Measurements from ENCODE around the gene ELAPOR1. TPM values are rescaled to one million over a fixed set of nuclear protein-coding genes. Genes with fewer than 3 reads are reported as not detected.

ELAPOR1 gene
- total and polyA plus RNA-seq, 9 of the 15 experiments (the other 6 are each of a cell fraction or from before 2014, with no cell fraction given) = 0.07 to 1.2 (median 0.18) TPM

- TF ChIP-seq ATF1 (CRISPR knock-in tag; IDR thresholded peaks at IDR 0.05) (no peak), ATF1 (tag; IDR thresholded peaks at IDR 0.05) (peak; percentile 48), RCOR1 (IDR thresholded peaks at IDR 0.05; ENCODE audit: borderline replicate concordance in 1 of 2, low read depth in 2 of 2, low read length in 2 of 2) (peak; percentile 80 to 86; a peak in 3 of 4 replicates), E4F1 (CRISPR knock-in tag; IDR thresholded peaks at IDR 0.05; ENCODE audit: borderline replicate concordance) (no peak), TSHZ1 (CRISPR knock-in tag; IDR thresholded peaks at IDR 0.05) (no peak), JUND (IDR thresholded peaks at IDR 0.05; ENCODE audit: borderline replicate concordance, low read depth, low read length) (0 out of 2 replicates have a peak, but pooled peaks have one; percentile 46), JUND (tag; IDR thresholded peaks at IDR 0.05; ENCODE audit: borderline replicate concordance, low read depth, low read length) (no peak; the same call in 2 of the 3 replicates), ZNF696 (CRISPR knock-in tag; conservative IDR thresholded peaks at IDR 0.05) (no peak), NONO (IDR thresholded peaks at IDR 0.05; ENCODE audit: low read depth in 2 of 2, low read length in 1 of 2) (no peak), ZFX (CRISPR knock-in tag; IDR thresholded peaks at IDR 0.05) (no peak), MED1 (CRISPR knock-in tag; IDR thresholded peaks at IDR 0.05; ENCODE audit: borderline replicate concordance) (no peak), SOX6 (IDR thresholded peaks at IDR 0.05) (peak; percentile 84), FOSL1 (tag; conservative IDR thresholded peaks at IDR 0.05) (no peak), GTF2B (IDR thresholded peaks at IDR 0.05; ENCODE audit: extremely low read depth, insufficient read length) (no peak), ESRRB (CRISPR knock-in tag; IDR thresholded peaks at IDR 0.05; ENCODE audit: borderline replicate concordance) (no peak), U2AF1 (optimal IDR thresholded peaks at IDR 0.05; ENCODE audit: low read depth, low read length) (no peak), ZNF24 (IDR thresholded peaks at IDR 0.05) (peak; percentile 76), ZNF436 (CRISPR knock-in tag; IDR thresholded peaks at IDR 0.05) (no peak), SP1 (CRISPR knock-in tag; IDR thresholded peaks at IDR 0.05) (no peak)
- TF ChIP-seq, protein P1, sequence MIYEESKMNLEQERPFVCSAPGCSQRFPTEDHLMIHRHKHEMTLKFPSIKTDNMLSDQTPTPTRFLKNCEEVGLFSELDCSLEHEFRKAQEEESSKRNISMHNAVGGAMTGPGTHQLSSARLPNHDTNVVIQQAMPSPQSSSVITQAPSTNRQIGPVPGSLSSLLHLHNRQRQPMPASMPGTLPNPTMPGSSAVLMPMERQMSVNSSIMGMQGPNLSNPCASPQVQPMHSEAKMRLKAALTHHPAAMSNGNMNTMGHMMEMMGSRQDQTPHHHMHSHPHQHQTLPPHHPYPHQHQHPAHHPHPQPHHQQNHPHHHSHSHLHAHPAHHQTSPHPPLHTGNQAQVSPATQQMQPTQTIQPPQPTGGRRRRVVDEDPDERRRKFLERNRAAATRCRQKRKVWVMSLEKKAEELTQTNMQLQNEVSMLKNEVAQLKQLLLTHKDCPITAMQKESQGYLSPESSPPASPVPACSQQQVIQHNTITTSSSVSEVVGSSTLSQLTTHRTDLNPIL (CRISPR knock-in tag; IDR thresholded peaks at IDR 0.05) = no peak
- TF ChIP-seq, protein P2, sequence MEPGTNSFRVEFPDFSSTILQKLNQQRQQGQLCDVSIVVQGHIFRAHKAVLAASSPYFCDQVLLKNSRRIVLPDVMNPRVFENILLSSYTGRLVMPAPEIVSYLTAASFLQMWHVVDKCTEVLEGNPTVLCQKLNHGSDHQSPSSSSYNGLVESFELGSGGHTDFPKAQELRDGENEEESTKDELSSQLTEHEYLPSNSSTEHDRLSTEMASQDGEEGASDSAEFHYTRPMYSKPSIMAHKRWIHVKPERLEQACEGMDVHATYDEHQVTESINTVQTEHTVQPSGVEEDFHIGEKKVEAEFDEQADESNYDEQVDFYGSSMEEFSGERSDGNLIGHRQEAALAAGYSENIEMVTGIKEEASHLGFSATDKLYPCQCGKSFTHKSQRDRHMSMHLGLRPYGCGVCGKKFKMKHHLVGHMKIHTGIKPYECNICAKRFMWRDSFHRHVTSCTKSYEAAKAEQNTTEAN (CRISPR knock-in tag; IDR thresholded peaks at IDR 0.05) = no peak
Measured at GRCh38 chr1:109134423-109134822, 20.5 kb downstream of the ELAPOR1 start (continued).

Measured in K562 (cell line).